HG02678 (cell line): Measurements from ENCODE around the gene WDR89.
"Not testable (repeated sequence)": the region's sequence is repeated elsewhere in the genome, so short reads cannot be mapped to it uniquely, and the experiment has no call there.

Experiments used
- ATAC-seq: cut with Tn5 transposase; IDR thresholded peaks from one replicate; pipeline ENCODE4 v1.9.1; 2021; ENCODE audit warnings: mild to moderate bottlenecking, moderate library complexity; ENCODE audit not compliant: unreplicated experiment

Gene WDR89

DNA sequence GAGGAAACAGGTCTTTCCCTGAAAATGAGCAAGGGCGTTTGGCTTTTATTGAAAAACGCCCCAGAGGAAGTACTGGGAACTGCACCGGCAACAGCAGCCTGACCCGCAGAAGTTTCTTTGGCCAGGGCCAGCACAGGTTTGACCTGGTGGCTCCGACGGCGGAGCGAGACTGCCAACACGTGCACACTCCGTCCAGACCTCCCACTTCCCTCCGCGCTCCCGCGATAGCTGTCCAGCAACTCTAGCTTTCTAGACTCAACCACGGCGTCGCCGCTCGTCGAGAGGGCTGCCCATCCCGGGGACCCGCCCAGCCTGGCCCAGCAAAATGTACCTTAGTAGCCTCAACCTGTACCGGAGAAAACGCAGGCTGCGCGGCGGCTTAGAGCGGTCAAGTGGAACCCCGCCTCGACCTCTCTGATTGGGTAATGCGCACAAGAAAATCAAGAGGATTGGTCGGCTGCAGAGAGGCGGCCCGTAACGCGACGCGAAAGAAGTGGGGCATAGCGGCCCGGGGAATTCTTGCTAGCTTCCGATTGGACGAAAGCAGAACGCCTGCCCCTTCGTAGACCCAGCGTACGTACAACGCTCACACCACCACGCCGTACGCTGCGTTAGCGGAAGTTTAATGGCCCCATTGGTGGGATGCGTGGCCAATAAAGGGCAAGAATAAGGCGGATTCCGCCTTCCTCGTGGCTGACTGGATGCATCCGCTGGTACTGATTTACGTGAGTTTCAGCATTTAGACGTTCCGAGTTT lies at the start of gene WDR89:
Gene WDR89, minus strand, starts transcription at position 399 of the 756 bp plus-strand sequence. CDS start 41,929 bp downstream, outside the sequence.
- ATAC-seq, result peak; percentile 83

GRCh38 chr14:63689132-63689531 lies 47.5 kb upstream of the WDR89 start:
- ATAC-seq, result no peak

DNA sequence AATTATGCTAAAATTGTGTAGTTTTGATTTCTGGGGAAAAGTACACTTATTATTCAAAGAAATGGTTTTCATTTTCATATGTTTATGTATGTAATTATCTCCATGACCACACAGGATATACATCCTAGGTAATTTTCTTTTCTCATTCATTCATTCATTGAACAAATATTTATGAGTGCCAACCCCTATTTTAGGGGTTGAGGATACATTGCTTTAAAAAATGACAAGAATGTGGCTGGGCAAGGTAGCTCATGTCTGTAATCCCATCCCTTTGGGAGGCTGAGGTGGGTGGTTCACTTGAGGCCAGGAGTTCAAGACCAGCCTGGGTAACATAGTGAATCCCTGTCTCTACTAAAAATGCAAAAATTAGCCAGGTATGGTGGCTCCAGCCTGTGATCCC lies 45.3 kb upstream of the WDR89 start:
- no peak for ATAC-seq

DNA sequence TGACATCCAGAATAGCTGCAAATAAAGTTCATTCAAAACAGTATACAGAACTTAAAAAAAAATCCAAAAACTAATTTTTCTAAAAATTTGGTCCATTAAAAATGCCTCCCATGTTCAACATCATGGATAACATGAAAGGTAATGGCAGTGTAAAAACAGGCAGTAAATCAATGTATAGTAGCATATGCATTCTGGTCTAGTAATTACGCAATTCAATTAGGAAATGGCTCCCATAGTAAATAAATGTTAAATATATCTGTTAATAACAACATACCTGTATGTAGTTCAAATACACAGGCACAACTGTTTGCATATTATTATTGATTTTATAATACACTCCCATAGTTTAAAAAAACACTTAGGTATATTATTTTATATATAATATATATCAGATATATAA lies 43.7 kb upstream of the WDR89 start:
- no peak for ATAC-seq

DNA sequence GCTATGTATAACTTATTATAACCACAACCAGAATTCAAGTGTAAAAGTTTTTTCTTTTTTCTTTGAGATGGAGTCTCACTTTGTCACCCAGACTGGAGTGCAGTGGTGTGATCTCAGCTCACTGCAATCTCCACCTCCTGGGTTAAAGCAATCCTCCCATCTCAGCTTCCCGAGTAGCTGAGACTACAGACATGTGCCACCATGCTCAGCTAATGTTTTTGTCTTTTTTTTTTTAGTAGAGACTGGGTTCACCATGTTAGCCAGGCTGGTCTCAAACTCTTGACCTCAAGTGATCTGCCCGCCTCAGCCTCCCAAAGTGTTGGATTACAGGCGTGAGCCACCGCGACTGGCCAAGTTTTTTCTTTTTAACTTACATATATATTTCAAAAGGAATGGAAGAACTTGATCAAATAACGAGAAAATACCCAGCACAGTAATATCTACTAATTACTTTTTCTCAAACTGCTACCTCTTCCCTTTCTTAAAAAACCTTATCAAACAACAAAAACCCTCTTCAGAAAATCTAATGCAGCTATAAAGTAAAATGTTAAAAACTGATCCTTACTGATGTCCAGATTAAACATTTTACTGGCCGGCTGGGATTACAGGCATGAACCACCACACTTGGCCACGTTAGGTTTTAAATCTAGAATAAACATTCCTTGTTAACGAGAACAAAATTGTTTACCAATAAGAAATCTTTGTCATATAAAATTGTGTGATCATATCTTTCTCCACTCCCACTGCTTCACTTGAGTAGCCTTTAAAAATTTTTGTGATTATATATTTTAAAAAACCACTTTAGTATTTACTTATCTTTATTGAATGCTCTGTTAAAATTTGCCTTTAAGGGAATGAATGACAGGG lies 41.3 kb upstream of the WDR89 start:
- ATAC-seq, result no peak

- ATAC-seq, result no peak
These were observed 36.9 kb upstream of the WDR89 start for GRCh38 chr14:63678536-63678935.

GRCh38 chr14:63677891-63678379 lies 36.3 kb upstream of the WDR89 start:
- no peak for ATAC-seq

GRCh38 chr14:63676615-63677014 lies 34.9 kb upstream of the WDR89 start:
- ATAC-seq, result no peak

- ATAC-seq, result no peak
These were observed 32.3 kb upstream of the WDR89 start for GRCh38 chr14:63673886-63674497.

GRCh38 chr14:63673255-63673654 lies 31.6 kb upstream of the WDR89 start:
- ATAC-seq, result no peak

GRCh38 chr14:63672417-63673180 lies 30.9 kb upstream of the WDR89 start:
- peak; percentile 72 for ATAC-seq

GRCh38 chr14:63671987-63672386 lies 30.3 kb upstream of the WDR89 start:
- ATAC-seq, result peak; percentile 28

- ATAC-seq, result peak; percentile 36
These were observed 29.0 kb upstream of the WDR89 start for GRCh38 chr14:63670692-63671091.

GRCh38 chr14:63666335-63666734 lies 24.7 kb upstream of the WDR89 start:
- no peak for ATAC-seq

GRCh38 chr14:63663428-63664341 lies 22.0 kb upstream of the WDR89 start:
- ATAC-seq, result no peak

- ATAC-seq, result no peak
These were observed 21.1 kb upstream of the WDR89 start for GRCh38 chr14:63662776-63663175.

- not testable (repeated sequence) for ATAC-seq
These were observed 20.2 kb upstream of the WDR89 start for GRCh38 chr14:63661881-63662280.

- no peak for ATAC-seq
These were observed 18.1 kb upstream of the WDR89 start for GRCh38 chr14:63659726-63660125.

DNA sequence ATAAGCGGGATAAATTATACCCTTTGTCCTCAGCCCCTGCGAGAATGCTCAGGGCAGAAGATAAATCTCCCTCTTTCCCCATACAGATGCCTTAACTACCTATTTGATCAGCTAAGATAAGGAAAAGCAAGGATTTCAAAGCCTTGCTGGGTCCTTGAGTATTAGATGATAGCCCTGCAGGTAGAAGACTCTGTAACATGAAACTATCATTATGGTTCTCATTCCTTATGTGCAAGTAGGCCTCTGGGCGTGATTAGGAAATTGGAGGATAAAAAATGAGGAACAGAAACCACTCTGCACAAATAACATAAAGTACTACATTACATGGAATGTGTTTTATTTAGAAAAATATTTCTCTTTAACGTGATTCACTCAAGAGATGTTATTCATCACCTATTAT lies 14.5 kb upstream of the WDR89 start:
- ATAC-seq, result no peak

GRCh38 chr14:63654936-63655335 lies 13.3 kb upstream of the WDR89 start:
- ATAC-seq, result no peak
